ENCODE measurements around the gene BCAR3. TPM values are rescaled to one million over a fixed set of nuclear protein-coding genes. Genes with fewer than 3 reads are reported as not detected.

Gene BCAR3
- total RNA-seq, 2 donors from 2014 or later, result 7.9 to 10.9 TPM

DNA sequence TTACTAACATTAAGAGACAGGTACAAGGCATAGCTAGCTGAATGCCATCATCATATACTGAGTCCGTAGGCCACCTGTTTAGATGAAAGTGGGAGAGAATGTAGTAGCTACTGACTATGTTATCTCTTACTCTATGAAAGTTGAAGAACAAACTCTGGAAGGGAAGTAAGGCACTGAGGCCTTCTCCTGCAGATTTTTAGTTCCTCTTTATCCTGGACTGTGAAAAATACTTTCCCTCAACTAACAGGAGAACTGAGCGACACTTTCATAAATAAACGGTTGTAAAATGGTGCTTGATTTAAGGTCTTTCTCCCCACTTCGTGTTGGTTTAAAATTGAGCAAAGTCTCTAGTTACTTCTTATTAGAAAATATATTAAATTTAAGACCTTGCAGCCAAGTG is 131.8 kb downstream of the BCAR3 start:
- WGBS, 2 donors, result 79 to 84% methylated on average over 4 of the region's 4 CpGs

GRCh38 chr1:93549131-93549530 is 132.5 kb downstream of the BCAR3 start:
- 80% methylated on average over 1 of the region's 1 CpG for WGBS, 2 donors
- intact Hi-C loops (cut with DNase I), result no loop called here
- H3K9me3 ChIP-seq, result no peaks in the 10 kb centered on the region
- no peaks in the 10 kb centered on the region for H3K27me3 ChIP-seq
- TF ChIP-seq POLR2A (IDR thresholded peaks at IDR 0.05) (no peak), CTCF (IDR thresholded peaks at IDR 0.05) (no peak)
- DNase-seq, result no peak
- ATAC-seq, result no peak
- H3K27ac ChIP-seq, result no peak overlapping the region
- H3K4me1 ChIP-seq, result peaks cover 23% of the 10 kb centered on the region
- peaks cover 0 to 4% of the 10 kb centered on the region in 2 donors for H3K36me3 ChIP-seq (replicated peaks in 1 of 2; ENCODE audit: insufficient read depth in 1 of 2, low read depth in 2 of 2)
- H3K4me3 ChIP-seq, result no peak overlapping the region

More for the DNA sequence above, 131.8 kb downstream of the BCAR3 start:
- Histone ChIP-seq H3K27me3 (no peaks in the 10 kb centered on the region), H3K9me3 (no peaks in the 10 kb centered on the region), H3K36me3 (replicated peaks in 1 of 2; ENCODE audit: insufficient read depth in 1 of 2, low read depth in 2 of 2) (peaks cover 0 to 4% of the 10 kb centered on the region in 2 donors), H3K4me3 (no peak overlapping the region), H3K4me1 (peaks cover 30% of the 10 kb centered on the region), H3K27ac (no peak overlapping the region)
- TF ChIP-seq CTCF (IDR thresholded peaks at IDR 0.05) (no peak), POLR2A (IDR thresholded peaks at IDR 0.05) (no peak)
- no peak for DNase-seq
- intact Hi-C loops (cut with DNase I), result no loop called here
- ATAC-seq, result no peak

GRCh38 chr1:93546162-93546863 is 135.3 kb downstream of the BCAR3 start:
- 40 to 53% methylated on average over 3 of the region's 3 CpGs for WGBS, 2 donors
- Histone ChIP-seq H3K4me1 (no peaks in the 10 kb centered on the region), H3K9me3 (no peaks in the 10 kb centered on the region), H3K36me3 (replicated peaks in 1 of 2; ENCODE audit: insufficient read depth in 1 of 2, low read depth in 2 of 2) (peaks cover 0 to 4% of the 10 kb centered on the region in 2 donors), H3K4me3 (no peak overlapping the region), H3K27me3 (no peaks in the 10 kb centered on the region), H3K27ac (no peak overlapping the region)
- intact Hi-C loops (cut with DNase I), result no loop called here
- ATAC-seq (no peak), DNase-seq (no peak)
- no peak for TF ChIP-seq POLR2A (IDR thresholded peaks at IDR 0.05)
- TF ChIP-seq CTCF (IDR thresholded peaks at IDR 0.05), result no peak

GRCh38 chr1:93542398-93542797 is 139.2 kb downstream of the BCAR3 start:
- Histone ChIP-seq H3K27ac (no peak overlapping the region), H3K36me3 (replicated peaks in 1 of 2; ENCODE audit: insufficient read depth in 1 of 2, low read depth in 2 of 2) (no peaks in the 10 kb centered on the region), H3K4me1 (no peaks in the 10 kb centered on the region), H3K4me3 (no peak overlapping the region), H3K9me3 (no peaks in the 10 kb centered on the region), H3K27me3 (no peaks in the 10 kb centered on the region)
- ATAC-seq (no peak), DNase-seq (no peak)
- no peak for TF ChIP-seq CTCF (IDR thresholded peaks at IDR 0.05)
- TF ChIP-seq POLR2A (IDR thresholded peaks at IDR 0.05), result no peak
- intact Hi-C loops (cut with DNase I), result no loop called here
- WGBS, 2 donors, result 92 to 100% methylated on average over 1 of the region's 1 CpG

DNA sequence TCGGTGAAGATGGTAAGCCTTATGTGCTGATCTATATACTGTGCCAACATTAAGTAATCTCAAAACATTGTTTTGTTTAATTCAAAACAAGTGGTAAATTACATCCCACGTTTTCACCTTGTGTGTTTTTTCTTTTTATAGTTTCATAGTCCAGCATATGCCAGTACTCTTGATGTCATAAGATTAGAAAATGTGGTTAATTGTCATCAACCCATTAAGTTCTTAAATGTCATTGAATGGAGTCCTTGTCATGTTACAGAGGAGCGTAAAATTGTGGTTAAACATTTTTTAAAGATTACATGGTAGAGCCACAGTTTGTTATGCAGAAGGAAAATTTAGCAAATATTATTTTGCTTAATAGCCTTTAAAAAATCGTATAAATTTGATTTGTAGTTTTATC is 140.6 kb downstream of the BCAR3 start:
- no peaks in the 10 kb centered on the region for H3K36me3 ChIP-seq (replicated peaks in 1 of 2; ENCODE audit: insufficient read depth in 1 of 2, low read depth in 2 of 2)
- H3K9me3 ChIP-seq, result no peaks in the 10 kb centered on the region
- DNase-seq (no peak), ATAC-seq (no peak)
- intact Hi-C loops (cut with DNase I), result no loop called here
- H3K27me3 ChIP-seq, result no peaks in the 10 kb centered on the region
- no peak overlapping the region for H3K27ac ChIP-seq
- no peak for TF ChIP-seq CTCF (IDR thresholded peaks at IDR 0.05)
- no peak for TF ChIP-seq POLR2A (IDR thresholded peaks at IDR 0.05)
- H3K4me3 ChIP-seq, result no peak overlapping the region
- no peaks in the 10 kb centered on the region for H3K4me1 ChIP-seq
- WGBS, 2 donors, result 81 to 82% methylated on average over 4 of the region's 4 CpGs
